ENCODE measurements around the gene AKR1B1. TPM values are rescaled to one million over a fixed set of nuclear protein-coding genes. Genes with fewer than 3 reads are reported as not detected.
A peak's percentile ranks its signal among the peaks of the same experiment; 100 is the strongest.

The AKR1B1 gene
- polyA plus RNA-seq, 2 of the 4 experiments (the other 2 are of a cell fraction), result 1,636 to 6,205 TPM

DNA sequence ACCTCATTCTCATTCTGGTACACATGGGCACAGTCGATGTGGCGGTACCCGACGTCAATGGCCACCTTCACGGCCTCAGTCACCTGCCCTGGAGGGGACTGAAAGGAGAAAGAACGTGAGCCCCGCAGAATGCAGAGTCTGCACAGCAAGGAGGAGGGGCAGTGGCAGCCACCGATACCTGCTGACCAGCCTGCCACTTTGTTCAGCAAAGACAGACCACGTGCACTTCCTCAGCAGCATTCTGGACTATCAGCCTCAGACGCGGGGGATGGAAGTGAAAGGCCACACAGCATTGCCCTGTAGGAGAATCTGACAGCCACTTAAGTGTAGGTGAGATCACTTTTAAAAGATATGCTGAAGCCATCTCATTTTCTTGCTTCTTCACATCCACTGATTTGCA, 7.2 kb downstream of the AKR1B1 start:
- ChIA-PET POLR2A (no interaction called here), CTCF (interaction anchor here (1.0 to 27.7 kb wide), 5 partner anchors 21 to 95 kb away, joined by 3 to 486 read pairs (median 9); no protein-coding TSS in a partner anchor)
- no peak for DNase-seq (ENCODE audit: low read depth in 1 of 2, low spot score in 1 of 2)
- WGBS (ENCODE audit: missing lambda C conversion rate), result 96% methylated on average over 11 of the region's 11 CpGs
- Histone ChIP-seq H3K4me3 (no peak overlapping the region), H3K9me3 (no peaks in the 10 kb centered on the region), H3K4me2 (peak overlapping the region; percentile 78), H3K4me1 (peaks cover 100% of the 10 kb centered on the region), H3K27ac (peak overlapping the region in 1 of 2 experiments; percentile 94; a peak in 3 of 6 replicates)
- no peak for FAIRE-seq
- peak in 1 of 2 experiments; percentile 23; a peak in 1 of 5 replicates for TF ChIP-seq JUN (IDR thresholded peaks at IDR 0.05)
- no peak for TF ChIP-seq CHD4 (IDR thresholded peaks at IDR 0.05; ENCODE audit: borderline replicate concordance)
- TF ChIP-seq POLR2AphosphoS2 (conservative IDR thresholded peaks at IDR 0.05; ENCODE audit: low read length), result 0 out of 2 replicates have a peak, but pooled peaks have one; percentile 18
- ATAC-seq, result no peak

DNA sequence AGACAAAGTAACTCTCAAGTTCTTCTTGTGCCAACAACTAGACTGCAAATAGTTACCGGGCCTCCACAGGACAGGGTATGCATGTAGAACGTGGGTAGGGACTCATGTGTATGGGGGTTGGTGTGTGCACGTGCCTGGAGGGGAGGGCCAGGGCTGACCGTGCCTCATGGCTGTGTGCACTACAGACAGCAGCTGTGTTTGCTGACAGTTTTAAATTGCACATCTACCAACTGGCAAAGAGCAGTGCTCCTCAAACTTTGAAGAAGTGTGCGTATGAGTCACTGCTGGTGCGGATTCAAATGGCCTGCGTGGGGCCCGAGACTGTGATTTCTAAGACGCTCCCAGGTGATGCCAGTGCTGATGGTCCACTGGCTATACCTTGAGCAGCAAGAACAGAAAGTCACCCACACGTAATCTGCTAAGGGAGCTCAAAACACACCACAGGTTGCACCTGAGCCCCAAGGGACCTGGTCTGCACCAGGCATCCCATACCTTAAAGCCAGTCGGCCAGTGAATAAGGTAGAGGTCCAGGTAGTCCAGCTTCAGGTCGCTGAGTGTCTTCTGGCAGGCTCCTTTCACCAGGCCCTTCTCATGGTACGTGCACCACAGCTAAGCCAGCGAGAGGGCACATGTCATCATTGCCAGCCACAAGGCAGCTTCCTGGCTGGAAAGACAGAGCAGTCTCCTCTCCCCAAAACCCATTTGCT, 8.5 kb downstream of the AKR1B1 start:
- POLR2A ChIA-PET, result interaction anchor here (0.6 to 3.6 kb wide), 2 partner anchors 8 to 135 kb away, joined by 3 to 27 read pairs; partner anchors contain the start of gene AKR1B1
- Histone ChIP-seq H3K4me3 (no peak overlapping the region), H3K9me3 (no peaks in the 10 kb centered on the region), H3K4me1 (peaks cover 100% of the 10 kb centered on the region), H3K4me2 (peak overlapping the region; percentile 78), H3K27ac (peak overlapping the region; percentile 94 to 95)
- ATAC-seq, result peak in 1 of 2 experiments; percentile 6; a peak in 3 of 6 replicates
- FAIRE-seq, result no peak
- WGBS (ENCODE audit: missing lambda C conversion rate), result 67% methylated on average over 14 of the region's 14 CpGs
- CTCF ChIA-PET, result interaction anchor here (1.0 to 27.7 kb wide), 13 partner anchors 8 to 239 kb away, joined by 3 to 486 read pairs (median 8); partner anchors contain the start of gene AKR1B1
- no peak for DNase-seq (ENCODE audit: low read depth in 1 of 2, low spot score in 1 of 2)
- TF ChIP-seq SREBF2 (IDR thresholded peaks at IDR 0.05) (no peak), FOSB (CRISPR knock-in tag; IDR thresholded peaks at IDR 0.05) (no peak), HOXB13 (CRISPR knock-in tag; IDR thresholded peaks at IDR 0.05; ENCODE audit: low read depth) (no peak), CHD4 (IDR thresholded peaks at IDR 0.05; ENCODE audit: borderline replicate concordance) (no peak), POLR2AphosphoS2 (conservative IDR thresholded peaks at IDR 0.05; ENCODE audit: low read length) (no peak), PHF8 (IDR thresholded peaks at IDR 0.05; ENCODE audit: borderline replicate concordance, low read depth) (no peak), NR3C1 (IDR thresholded peaks at IDR 0.05) (no peak), GATA3 (IDR thresholded peaks at IDR 0.05; ENCODE audit: borderline replicate concordance) (0 out of 2 replicates have a peak, but pooled peaks have one; percentile 39), HOXB5 (CRISPR knock-in tag; IDR thresholded peaks at IDR 0.05) (no peak), EHMT2 (IDR thresholded peaks at IDR 0.05; ENCODE audit: low read depth) (no peak), JUN (IDR thresholded peaks at IDR 0.05) (no peak; a peak in 1 of 5 replicates), MAZ (IDR thresholded peaks at IDR 0.05; ENCODE audit: borderline replicate concordance, low read depth, low read length) (no peak), RAD21 (conservative IDR thresholded peaks at IDR 0.05 in 1 of 2, IDR thresholded peaks at IDR 0.05 in 1 of 2) (no peak), RARB (CRISPR knock-in tag; IDR thresholded peaks at IDR 0.05) (no peak), KDM5A (IDR thresholded peaks at IDR 0.05) (no peak), BHLHE40 (IDR thresholded peaks at IDR 0.05; ENCODE audit: low read depth, low read length) (peak; percentile 76), TP53 (CRISPR knock-in tag; IDR thresholded peaks at IDR 0.05) (no peak), HEYL (CRISPR knock-in tag; IDR thresholded peaks at IDR 0.05) (no peak), MAFK (IDR thresholded peaks at IDR 0.05; ENCODE audit: partially characterized antibody) (no peak), MYC (IDR thresholded peaks at IDR 0.05; ENCODE audit: borderline replicate concordance, low read length) (no peak), HDAC2 (IDR thresholded peaks at IDR 0.05) (no peak), HOXA7 (CRISPR knock-in tag; IDR thresholded peaks at IDR 0.05) (no peak), KDM1A (IDR thresholded peaks at IDR 0.05; ENCODE audit: low read depth) (no peak), RNF2 (IDR thresholded peaks at IDR 0.05; ENCODE audit: borderline replicate concordance, low read depth) (no peak), SMC3 (IDR thresholded peaks at IDR 0.05) (no peak), ZSCAN20 (CRISPR knock-in tag; IDR thresholded peaks at IDR 0.05) (no peak), CEBPB (IDR thresholded peaks at IDR 0.05) (no peak)
- TF ChIP-seq, protein P1, sequence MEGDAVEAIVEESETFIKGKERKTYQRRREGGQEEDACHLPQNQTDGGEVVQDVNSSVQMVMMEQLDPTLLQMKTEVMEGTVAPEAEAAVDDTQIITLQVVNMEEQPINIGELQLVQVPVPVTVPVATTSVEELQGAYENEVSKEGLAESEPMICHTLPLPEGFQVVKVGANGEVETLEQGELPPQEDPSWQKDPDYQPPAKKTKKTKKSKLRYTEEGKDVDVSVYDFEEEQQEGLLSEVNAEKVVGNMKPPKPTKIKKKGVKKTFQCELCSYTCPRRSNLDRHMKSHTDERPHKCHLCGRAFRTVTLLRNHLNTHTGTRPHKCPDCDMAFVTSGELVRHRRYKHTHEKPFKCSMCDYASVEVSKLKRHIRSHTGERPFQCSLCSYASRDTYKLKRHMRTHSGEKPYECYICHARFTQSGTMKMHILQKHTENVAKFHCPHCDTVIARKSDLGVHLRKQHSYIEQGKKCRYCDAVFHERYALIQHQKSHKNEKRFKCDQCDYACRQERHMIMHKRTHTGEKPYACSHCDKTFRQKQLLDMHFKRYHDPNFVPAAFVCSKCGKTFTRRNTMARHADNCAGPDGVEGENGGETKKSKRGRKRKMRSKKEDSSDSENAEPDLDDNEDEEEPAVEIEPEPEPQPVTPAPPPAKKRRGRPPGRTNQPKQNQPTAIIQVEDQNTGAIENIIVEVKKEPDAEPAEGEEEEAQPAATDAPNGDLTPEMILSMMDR (IDR thresholded peaks at IDR 0.05), result no peak
- TF ChIP-seq, protein P2, sequence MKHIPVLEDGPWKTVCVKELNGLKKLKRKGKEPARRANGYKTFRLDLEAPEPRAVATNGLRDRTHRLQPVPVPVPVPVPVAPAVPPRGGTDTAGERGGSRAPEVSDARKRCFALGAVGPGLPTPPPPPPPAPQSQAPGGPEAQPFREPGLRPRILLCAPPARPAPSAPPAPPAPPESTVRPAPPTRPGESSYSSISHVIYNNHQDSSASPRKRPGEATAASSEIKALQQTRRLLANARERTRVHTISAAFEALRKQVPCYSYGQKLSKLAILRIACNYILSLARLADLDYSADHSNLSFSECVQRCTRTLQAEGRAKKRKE (CRISPR knock-in tag; IDR thresholded peaks at IDR 0.05; ENCODE audit: low read depth), result peak; percentile 48; the same call in 1 of the 2 replicates
- TF ChIP-seq, protein P3, sequence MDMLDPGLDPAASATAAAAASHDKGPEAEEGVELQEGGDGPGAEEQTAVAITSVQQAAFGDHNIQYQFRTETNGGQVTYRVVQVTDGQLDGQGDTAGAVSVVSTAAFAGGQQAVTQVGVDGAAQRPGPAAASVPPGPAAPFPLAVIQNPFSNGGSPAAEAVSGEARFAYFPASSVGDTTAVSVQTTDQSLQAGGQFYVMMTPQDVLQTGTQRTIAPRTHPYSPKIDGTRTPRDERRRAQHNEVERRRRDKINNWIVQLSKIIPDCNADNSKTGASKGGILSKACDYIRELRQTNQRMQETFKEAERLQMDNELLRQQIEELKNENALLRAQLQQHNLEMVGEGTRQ (IDR thresholded peaks at IDR 0.05), result no peak
- TF ChIP-seq, protein P4, sequence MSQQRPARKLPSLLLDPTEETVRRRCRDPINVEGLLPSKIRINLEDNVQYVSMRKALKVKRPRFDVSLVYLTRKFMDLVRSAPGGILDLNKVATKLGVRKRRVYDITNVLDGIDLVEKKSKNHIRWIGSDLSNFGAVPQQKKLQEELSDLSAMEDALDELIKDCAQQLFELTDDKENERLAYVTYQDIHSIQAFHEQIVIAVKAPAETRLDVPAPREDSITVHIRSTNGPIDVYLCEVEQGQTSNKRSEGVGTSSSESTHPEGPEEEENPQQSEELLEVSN (IDR thresholded peaks at IDR 0.05; ENCODE audit: borderline replicate concordance, low read depth), result no peak
- TF ChIP-seq, protein P5, sequence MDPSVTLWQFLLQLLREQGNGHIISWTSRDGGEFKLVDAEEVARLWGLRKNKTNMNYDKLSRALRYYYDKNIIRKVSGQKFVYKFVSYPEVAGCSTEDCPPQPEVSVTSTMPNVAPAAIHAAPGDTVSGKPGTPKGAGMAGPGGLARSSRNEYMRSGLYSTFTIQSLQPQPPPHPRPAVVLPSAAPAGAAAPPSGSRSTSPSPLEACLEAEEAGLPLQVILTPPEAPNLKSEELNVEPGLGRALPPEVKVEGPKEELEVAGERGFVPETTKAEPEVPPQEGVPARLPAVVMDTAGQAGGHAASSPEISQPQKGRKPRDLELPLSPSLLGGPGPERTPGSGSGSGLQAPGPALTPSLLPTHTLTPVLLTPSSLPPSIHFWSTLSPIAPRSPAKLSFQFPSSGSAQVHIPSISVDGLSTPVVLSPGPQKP (IDR thresholded peaks at IDR 0.05; ENCODE audit: low read depth, low read length), result no peak

Data from A549 (cell line).